AG09319 (cell line): Measurements from ENCODE around the gene KLHL28.
A peak's percentile ranks its signal among the peaks of the same experiment; 100 is the strongest.
"Not testable (repeated sequence)": the region's sequence is repeated elsewhere in the genome, so short reads cannot be mapped to it uniquely, and the experiment has no call there.

Source experiments
- DNase-seq: peaks from one replicate; pipeline ENCODE4 v3.0.0-alpha.2; 2010; ENCODE audit warnings: low read depth; ENCODE audit errors: extremely low read depth
- CTCF ChIP-seq: IDR thresholded peaks from 2 replicates; pipeline ENCODE4 v1.5.1; 2011; ENCODE audit warnings: low read depth, mild to moderate bottlenecking, inconsistent platforms, low read length, moderate library complexity

Gene KLHL28

GRCh38 chr14:44898551-44898950 lies 63.2 kb downstream of the KLHL28 start:
- TF ChIP-seq CTCF, result no peak
- no peak for DNase-seq

- no peak for TF ChIP-seq CTCF
These were observed 63.9 kb downstream of the KLHL28 start for GRCh38 chr14:44897845-44898151.

DNA sequence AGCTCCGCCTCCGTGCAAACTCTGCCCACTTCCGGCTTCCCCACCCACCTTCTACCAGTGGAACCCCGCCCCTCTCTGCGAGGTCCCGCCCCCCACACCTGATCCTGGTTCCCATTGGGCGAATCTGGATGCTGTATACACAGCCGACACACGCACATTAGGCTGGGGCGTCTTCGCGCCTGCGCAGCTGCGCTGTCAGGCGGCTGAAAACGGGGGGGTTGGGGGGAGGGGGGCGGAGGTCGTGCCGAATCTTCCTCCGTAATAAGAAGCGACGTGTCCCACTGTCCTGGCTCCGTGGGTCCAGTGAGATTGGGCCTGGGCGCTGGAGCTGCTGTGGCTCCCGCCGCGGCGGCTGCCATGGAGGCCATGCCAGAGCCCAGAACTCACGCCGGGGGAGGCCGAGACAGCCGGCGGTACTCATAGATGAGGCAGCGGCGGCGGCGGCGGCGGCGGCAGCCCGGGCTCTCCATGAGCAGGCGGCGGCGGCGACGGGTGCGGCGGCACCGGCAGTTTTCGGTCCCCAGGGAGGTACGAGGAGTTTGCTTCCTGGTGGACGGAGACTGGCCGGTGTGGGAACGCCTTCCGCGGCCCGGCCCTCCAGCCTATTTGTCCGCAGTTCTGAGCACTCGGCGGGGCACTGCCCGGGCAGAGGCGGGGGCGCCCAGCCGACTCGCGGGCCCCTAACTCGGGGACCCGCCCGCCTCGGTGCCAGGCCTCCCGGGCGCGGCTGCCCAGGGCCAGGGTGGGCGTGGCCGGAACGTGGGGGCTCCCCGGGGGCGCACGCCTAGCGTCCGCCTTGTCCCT lies 64.5 kb downstream of the KLHL28 start:
- no peak for TF ChIP-seq CTCF
- peak; percentile 91 for DNase-seq

More at GRCh38 chr14:44897845-44898151, 63.9 kb downstream of the KLHL28 start:
- no peak for DNase-seq

DNA sequence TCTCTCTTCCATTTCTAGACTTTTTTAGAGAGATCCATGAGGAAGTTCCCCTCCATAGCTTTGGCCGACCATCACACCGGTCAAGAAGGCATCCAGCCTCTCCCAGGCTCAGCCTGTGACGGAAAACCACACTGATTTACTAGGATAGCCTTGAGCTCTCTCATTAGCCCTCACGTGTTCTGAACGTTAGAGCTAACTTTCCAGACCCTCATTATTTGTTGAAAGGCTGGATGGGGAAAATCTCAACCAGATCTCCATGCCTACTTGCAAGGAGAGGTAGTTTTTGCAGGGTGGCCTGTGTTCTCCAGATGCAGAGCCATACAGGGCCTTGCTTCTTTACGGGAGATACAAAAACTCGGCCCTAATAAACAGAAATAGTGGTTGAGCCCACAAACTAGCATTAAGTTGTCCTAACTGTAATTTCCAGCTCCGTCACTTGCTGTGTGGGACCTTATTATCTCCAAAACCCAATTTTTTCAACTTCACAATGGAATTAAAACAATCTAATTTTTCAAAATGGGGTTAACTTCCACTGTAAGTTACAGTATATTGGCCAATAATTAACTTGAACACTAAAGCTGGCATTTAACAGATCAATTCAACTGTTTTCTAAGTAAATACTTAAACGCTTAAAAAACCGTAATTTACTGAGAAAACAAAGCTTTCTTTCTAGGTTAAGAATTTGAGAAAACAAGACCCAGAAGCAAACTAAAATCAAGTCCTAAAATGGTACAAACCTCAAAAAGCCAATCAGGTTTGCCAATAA lies 65.3 kb downstream of the KLHL28 start:
- no peak for TF ChIP-seq CTCF
- DNase-seq, result no peak

GRCh38 chr14:44895716-44896115 lies 66.0 kb downstream of the KLHL28 start:
- no peak for TF ChIP-seq CTCF
- DNase-seq, result no peak

DNA sequence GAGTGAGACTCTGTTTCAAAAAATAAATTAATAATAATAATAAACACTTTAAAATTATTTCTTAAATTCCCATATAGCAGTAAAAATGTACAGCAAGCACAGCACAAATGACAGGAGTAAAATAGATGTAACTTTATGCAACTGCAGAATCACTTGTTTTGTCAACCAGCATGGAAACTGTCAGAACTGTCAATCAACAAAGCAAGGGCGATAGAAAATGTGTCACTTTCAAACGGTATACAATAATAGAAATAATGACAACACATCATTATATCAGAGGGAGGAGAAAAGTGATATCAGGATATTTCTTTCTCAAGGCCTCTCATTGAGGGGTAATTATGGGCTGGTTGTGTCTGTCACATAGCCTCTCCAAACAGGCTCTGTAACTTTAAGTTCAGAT lies 68.2 kb downstream of the KLHL28 start:
- no peak for DNase-seq

GRCh38 chr14:44891726-44892372 lies 69.9 kb downstream of the KLHL28 start:
- not testable (repeated sequence) for DNase-seq

More for the DNA sequence above, 68.2 kb downstream of the KLHL28 start:
- TF ChIP-seq CTCF, result no peak
